Stimulated activated CD8-positive, alpha-beta memory T cell treated with anti-CD3 and anti-CD28 coated beads, Interleukin-7, amount 100 ng/mL, for 24 hours (primary cell): ENCODE data around the gene CYP3A7.
"Not testable (repeated sequence)": the region's sequence is repeated elsewhere in the genome, so short reads cannot be mapped to it uniquely, and the experiment has no call there.

Experiments used
- DNase-seq: peaks from one replicate; pipeline ENCODE4 v3.0.0-alpha.2; 2020; ENCODE audit warnings: low read depth

Gene CYP3A7

DNA sequence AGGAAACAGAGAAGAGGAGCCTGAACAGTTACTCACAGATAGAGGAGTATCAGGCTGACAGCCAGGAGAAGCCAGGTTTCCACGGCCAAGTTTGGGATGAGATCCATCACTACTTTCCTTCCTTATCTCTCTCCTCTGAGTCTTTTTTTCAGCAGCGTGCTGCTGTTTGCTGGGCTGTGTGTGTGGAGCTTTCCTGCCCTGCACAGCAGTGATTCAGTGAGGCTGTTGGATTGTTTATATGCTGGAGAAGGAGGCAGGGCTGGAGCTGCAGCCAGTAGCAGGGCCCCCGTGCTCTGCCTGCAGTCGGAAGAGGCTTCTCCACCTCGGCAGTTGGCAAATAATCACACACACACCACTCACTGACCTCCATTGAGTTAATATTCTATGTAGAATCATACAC, at the start of gene CYP3A7:
Gene CYP3A7, minus strand, starts transcription at position 210 of the 400 bp plus-strand sequence. Its CDS starts 103 bp downstream, at position 107.
- no peak for DNase-seq

DNA sequence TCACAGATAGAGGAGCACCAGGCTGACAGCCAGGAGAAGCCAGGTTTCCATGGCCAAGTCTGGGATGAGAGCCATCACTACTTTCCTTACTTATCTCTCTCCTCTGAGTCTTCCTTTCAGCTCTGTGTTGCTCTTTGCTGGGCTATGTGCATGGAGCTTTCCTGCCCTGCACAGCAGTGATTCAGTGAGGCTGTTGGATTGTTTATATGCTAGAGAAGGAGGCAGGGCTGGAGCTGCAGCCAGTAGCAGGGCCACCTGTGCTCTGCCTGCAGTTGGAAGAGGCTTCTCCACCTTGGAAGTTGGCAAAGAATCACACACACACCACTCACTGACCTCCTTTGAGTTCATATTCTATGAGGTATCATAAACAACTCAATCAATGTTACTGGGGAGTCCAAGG, 49.0 kb upstream of the CYP3A7 start, which contains the start of gene CYP3A4:
Gene CYP3A4, minus strand, starts transcription at position 178 of the 400 bp plus-strand sequence. Its CDS starts 103 bp downstream, at position 75.
- no peak for DNase-seq

DNA sequence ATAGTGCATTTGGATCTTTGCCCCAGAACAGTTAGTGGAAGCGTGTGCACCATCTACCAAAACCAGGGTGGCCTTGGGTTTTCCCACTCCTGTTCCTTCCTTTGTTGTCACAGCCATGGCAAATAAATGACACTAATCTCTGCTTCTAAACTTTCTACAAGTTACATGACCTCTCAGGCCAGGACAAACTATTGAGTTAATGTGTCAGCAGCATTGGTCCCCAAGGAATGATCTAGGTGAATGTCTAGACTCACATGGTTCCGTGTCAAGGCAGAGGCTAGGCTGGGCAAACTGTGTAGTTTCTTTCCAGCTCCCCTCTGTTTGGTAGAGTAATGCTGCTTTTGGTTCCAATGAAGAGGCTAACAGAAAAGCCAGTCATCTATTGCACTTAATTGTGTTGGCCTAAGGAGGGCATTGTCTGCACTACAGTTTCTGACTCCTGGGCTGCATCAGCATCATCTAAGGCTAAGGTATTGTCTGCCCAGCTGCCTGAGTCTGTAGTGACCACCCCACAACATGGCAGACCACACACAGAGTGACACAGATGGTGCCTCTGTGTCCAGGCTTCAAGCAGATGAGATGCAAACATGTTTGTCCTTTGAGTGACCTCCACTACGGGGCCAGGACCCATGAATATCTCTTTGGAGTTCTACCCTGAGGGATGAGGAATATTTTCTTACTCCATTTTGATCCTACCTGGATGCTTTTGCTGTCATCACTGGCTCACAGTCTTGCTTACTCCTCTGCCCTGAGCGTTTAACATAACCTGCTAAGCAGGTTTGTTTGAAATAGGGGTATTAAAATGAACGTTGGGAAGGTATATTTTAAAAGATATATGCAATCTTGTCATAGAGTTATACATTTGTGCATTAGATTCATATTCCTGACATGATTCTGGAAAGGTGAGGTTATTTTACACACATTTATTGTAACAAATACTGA, 47.3 kb upstream of the CYP3A7 start:
- DNase-seq: no peak

DNA sequence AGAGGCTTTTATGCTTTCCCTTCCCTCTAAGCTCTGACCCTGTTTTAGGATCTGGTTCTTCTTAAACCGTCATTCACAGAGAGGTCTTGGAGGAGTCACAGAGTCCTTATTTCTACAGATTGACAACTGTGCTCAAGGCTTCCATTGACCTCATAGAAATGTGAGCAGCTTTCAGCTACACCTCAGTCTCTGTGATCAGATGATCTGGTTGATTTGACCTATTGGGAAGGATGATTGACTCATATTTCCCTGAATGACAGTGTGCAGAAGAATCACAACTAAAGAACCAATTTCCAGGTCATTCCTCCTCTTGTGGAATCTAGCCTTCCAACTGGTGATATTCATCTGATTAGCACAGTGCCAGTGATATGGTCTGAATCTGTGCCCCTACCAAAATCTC, 45.6 kb upstream of the CYP3A7 start:
- DNase-seq: no peak

DNA sequence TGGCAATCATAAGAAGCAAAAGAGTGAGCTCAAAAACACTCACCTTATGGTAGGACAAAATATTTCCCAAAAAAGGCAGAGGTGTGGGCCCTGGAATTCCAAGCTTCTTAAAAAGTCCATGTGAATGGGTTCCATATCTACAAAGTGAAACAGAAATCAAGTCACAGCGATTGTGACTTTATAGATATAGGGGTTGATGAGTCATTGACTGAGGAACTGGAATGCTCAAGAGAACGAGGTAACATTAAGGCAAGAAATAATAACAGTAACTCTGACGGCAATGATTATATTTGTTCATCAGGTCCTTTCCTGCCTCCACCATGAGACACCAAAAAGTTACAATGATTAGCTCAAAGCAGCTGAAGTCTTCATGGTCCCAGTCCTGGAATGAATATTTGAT, 45.0 kb upstream of the CYP3A7 start:
- no peak for DNase-seq

DNA sequence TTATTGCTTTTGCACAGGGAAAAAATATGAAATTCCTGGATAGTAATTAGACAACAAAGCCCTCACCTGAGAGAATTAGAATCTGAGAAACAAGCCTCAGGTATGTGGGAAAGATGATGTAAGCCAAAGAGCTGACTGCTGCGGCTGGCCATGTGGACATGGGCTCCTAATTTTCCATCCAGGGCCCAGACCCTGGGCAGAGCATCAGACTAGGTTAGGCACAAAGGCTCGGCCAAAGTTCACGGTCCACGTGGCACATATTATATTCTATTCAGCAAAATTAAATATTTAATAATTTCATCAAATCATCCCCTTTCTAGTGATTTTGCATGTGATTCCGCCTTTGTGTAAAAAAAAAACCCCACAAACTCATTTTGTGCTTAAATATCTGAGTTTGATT, 43.9 kb upstream of the CYP3A7 start:
- no peak for DNase-seq

DNA sequence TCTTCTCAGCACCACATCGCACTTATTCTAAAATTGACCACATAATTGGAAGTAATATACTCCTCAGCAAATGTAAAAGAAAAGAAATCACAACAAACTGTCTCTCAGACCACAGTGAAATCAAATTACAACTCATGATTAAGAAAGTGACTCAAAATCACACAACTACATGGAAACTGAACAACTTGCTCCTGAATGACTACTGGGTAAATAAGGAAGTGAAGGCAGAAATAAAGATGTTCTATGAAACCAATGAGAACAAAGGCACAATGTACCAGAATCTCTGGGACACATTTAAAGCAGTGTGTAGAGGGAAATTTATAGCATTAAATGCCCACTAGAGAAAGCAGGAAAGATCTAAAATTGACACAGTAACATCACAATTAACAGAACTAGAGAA, 38.4 kb upstream of the CYP3A7 start:
- DNase-seq: not testable (repeated sequence)

DNA sequence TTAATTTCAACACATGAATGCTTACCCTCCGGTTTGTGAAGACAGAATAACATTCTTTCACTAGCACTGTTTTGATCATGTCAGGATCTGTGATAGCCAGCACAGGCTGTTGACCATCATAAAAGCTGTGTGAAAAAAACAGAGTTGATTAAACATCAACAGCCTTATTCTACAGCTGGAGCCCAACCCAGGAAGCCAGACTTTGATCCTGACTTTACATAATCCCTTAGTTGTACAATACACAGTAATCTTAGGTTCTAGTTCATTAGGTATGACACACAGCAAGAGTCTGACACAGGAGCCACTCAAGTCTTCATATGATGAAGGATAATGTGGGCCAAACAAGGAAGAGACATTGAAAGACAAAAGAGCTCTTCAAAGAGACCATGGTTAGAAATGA, 37.6 kb upstream of the CYP3A7 start:
- no peak for DNase-seq

DNA sequence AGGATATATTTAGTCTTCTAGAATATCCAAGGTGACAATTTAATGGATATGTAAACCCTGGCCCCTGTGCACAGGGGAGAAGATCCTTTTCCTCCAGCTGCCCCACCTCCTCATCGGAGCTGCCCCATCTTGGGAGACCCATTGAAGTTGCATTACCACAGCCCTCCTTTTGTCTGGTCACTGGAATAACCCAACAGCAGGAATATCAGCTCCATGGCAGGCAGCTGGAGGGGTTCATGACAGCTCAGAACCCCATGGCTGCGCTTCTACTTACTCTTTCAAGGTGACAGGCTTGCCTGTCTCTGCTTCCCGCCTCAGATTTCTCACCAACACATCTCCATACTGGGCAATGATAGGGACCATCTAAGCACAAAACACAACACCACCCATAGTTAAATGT, 34.5 kb upstream of the CYP3A7 start:
- DNase-seq: not testable (repeated sequence)

DNA sequence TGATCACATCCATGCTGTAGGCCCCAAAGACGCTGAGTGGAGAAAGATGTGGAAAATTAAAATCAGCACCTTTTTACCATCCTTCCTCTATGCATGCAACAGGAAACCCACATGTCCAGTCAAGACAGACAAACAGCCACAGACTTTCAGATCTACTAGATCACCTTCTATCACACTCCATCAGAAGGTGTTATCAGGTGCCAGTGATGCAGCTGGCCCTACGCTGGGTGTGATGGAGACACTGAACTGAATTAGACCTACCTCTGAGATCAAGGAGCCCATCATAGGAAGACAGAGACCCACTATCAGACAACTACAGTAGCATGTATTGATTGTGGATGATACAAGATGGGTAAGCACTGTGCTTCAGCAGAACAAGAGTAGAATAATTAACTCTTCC, 33.5 kb upstream of the CYP3A7 start:
- DNase-seq: no peak

DNA sequence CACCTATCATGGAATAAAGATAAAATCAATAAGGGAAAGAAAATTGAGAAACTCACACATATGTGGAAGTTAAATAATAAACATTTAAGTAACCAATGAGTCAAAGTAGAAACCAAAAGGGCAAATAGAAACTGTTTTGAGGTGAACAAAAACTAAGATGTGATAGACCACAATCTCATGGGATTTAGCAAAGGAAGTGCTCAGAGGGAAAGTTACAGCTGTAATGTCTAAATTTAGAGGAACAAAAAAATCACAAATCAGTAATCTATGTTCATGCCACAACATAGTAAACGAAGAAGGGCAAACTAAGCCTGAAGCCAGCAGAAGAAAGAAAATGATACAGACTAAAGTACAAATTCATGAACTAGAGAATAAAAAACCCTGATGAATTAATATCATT, 32.7 kb upstream of the CYP3A7 start:
- DNase-seq: no peak

DNA sequence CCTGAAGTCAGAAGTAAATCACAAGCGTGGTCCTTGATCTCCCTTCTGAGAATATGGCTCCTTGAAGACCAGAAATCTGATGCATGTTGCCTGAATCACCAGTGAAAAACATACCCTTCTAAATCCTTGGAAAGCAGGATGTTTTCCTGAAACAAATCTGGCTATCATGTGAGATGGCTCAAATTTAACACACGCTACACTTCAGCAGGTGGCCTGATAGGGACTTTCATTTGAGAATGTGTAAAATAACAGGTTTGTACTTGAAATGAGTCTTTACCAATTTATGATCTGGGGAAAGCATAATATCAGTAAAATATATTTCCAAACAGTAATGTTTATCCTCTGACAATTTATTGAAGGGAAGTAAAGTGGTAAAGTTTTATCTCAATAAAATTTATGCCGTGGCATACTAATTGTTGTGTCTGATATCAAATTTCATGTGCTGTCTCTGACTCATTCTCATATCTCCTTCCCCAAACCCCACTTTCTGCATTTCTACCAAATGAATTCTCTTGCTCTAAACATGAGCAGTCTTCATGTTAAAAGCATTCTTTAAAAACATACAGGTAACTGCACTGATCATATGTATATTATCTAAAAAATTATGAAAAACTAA, 31.6 kb upstream of the CYP3A7 start:
- no peak for DNase-seq

DNA sequence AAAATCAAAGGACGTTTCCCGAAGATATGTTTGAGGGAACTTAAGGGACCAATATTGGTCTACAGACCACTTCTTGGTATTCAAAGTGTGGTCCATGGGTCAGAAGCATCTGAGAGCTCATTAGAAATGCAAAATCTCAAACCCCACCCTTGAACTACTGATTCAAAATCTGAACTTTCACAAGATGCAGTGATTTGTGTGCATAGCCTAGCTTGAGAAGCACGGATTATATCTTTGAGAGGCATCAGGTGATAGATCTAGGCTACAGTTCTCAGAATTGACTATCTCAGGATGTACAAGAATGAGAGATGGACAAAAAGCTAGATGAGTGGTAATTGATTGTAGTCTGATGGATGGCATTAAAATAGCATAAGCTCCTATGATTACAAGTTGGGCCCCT, 29.5 kb upstream of the CYP3A7 start:
- no peak for DNase-seq

DNA sequence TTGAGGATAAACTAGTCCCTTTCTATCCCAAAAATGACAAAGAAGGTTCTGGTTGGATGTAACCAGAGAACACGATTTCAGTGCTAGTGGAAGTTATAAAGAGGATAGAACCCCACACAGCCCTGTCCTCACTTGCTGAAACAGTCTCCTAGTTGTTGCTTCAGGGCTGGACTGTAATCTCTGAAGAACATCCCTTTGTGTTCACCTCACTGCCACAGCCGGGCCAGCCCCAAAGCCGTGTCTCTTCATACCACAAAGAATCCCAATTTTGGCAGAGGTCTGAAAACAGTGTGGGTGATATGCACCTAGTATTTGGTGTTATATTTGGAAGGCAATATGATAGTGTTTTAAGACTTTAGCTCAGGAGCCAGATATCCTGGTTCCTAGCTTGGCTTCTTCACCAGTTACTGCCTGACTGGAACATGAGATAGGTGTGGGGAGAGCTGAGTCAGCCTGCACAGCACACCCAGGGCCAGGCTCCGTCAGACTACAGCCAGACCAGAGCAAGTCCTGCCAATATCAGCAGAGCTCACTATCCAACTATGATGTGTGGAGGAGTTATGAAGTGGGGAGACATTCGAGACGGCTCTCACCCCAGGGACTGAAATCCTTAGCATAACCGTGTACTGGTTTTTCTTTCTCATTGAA, 27.8 kb upstream of the CYP3A7 start:
- no peak for DNase-seq

DNA sequence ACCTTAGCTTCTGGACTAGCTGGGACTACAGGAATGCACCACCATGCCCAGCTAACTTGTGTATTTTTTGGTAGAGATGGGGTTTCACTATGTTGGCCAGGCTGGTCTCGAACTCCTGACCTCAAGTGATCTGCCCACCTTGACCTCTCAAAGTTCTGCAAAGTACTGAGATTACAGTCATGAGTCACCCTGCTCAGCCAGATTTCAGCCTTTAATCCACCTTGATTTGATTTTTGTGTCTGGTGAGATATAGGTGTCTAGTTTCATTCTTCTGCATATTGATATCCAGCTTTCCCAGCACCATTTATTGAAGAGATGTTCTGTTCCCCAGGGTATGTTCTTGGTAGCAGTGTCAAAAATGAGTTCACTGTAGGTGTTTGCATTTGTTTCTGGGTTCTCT, 20.1 kb upstream of the CYP3A7 start:
- no peak for DNase-seq

DNA sequence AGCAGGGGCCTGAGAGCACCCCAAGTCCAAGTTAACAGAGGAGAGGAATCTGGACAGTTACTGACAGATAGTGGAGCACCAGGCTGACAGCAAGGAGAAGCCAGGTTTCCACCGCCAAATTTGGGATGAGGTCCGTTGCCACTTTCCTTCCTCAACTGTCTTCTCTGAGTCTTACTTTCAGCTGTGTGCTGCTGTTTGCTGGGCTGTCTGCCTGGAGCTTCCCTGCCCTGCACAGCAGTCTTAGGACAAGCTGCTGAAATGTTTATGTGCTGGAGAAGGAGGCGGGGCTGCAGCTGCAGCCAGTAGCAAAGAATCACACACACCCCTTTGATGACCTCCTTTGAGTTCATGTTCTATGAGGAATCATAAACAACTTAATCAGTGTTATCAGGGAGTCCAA, 17.4 kb upstream of the CYP3A7 start:
- DNase-seq: no peak

DNA sequence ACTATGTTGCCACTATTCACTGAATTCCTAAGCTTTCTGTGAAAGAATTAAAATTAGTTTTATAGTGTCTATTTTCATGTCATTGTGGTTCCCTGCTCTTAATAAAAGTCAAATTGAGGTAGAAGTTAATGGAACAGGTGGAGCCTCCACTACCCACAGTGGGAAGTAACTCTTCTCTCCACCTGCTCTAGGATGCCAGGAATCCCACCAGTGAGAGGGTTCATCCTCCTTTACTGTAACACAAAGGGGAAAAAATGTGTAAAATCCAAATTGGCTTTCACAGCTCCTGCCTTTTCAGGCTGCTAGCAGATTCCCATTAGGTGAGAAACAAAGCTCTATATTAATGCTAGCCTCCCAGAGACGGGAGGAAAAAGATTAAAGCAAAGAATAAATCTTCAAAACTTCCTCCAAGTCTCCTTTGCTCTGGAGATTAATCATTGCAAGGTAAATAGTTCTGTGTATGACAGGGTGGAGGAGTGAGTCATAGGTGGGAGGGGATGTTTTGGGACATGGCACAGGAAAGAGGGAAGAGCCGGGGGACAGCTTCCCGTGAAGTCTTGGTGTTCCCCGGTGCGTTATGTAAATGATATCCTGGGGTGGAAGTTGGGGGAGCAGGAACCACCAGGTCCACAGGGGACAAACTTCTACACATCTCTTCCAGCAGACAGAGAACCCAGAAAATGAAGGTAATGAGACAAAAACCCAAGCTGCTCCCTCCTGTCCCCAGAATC, 16.5 kb upstream of the CYP3A7 start:
- DNase-seq: not testable (repeated sequence)

DNA sequence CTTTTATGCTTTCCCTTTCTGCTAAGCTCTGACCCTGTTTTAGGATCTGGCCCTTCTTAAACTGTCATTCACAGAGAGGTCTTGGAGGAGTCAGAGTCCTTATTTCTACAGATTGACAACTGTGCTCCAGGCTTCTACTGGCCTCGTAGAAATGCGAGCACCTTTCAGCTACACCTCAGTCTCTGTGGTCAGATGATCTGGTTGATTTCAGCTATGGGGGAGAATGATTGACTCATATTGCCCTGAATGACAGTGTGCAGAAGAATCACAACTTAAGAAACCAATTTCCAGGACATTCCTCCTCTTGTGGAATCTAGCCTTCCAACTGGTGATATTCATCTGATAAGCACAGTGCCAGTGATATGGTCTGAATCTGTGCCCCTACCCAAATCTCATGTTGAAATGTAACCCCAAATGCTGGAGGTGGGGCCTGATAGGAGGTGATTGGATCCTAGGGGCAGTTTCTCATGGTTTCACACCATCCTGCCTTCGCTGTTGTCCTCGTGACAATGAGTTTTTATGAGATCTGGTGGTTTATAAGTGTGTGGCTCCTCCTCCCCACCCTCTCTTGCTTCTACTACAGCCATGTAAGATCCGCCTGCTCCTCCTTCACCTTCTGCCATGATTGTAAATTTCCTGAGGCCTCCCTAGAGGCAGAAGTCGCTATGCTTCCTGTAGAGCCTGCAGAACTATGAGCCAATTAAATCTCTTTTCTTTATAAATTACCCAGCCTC, 14.0 kb upstream of the CYP3A7 start:
- no peak for DNase-seq

DNA sequence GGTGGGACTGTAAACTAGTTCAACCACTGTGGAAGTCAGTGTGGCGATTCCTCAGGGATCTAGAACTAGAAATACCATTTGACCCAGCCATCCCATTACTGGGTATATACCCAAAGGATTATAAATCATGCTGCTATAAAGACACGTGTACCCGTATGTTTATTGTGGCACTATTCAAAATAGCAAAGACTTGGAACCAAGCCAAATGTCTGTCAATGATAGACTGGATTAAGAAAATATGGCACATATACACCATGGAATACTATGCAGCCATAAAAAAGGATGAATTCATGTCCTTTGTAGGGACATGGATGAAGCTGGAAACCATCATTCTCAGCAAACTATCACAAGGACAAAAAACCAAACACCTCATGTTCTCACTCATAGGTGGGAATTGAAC, 11.9 kb upstream of the CYP3A7 start:
- not testable (repeated sequence) for DNase-seq

DNA sequence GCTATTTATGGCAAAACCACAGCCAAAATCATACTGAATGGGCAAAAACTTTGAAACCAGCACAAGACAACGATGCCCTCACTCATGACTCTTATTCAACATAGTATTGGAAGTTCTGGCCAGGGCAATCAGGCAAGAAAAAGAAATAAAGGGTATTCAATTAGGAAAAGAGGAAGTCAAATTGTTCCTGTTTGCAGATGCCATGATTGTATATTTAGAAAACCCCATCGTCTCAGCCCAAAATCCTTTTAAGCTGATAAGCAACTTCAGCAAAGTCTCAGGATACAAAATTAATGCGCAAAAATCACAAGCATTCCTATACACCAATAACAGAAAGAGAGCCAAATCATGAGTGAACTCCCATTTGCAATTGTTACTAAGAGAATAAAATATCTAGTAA, 10.4 kb upstream of the CYP3A7 start:
- DNase-seq: not testable (repeated sequence)

DNA sequence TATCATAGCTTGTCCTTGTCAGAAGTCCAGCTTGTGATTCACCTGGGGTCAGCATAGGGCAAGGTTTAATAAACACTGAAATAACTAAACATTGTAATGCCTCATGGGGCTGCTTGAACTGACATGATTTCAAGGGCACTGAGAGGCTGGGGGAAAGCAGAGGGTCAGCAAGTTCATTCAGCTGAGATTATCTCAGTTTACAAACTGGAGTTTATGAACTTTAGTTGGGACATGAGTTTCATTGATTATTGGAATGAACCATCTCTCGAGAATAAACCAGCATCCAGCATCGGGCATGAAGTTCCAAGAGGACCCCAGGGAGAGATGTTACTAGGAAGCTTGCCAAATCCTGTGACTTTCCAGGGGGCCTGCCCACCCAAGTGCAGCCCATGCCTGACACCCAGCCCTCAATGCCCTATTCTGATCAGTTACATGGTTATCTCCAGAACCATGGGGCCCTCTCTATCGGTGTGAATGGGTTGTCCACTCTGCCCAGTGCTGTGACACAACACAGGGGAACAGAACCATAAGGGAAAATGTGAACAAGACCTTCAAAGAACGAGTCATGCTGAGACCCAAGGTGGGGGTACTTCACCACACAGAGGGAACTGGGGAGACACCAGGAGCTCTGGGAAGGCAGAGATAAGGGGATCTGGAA, 7.9 kb upstream of the CYP3A7 start:
- DNase-seq: no peak
